GM15510 (cell line): ENCODE results near the gene CCHCR1.

Experiments
- POLR2A ChIP-seq: IDR thresholded peaks from 3 replicates; pipeline ENCODE4 v1.6.1; 2011; ENCODE audit warnings: borderline replicate concordance; ENCODE audit not compliant: insufficient read length; ENCODE audit errors: extremely low read depth

CCHCR1 gene

GRCh38 chr6:31121131-31121790 is 36.3 kb downstream of the CCHCR1 start:
- no peak for TF ChIP-seq POLR2A

GRCh38 chr6:31120151-31120915 is 37.3 kb downstream of the CCHCR1 start, which contains the start of gene CDSN:
TSS of gene CDSN (minus strand) at chr6:31120446. CDS start at chr6:31120419, 27 bp downstream.
- no peak for TF ChIP-seq POLR2A

GRCh38 chr6:31118178-31118577 is 39.4 kb downstream of the CCHCR1 start:
- TF ChIP-seq POLR2A = no peak

- TF ChIP-seq POLR2A = no peak
Observed at GRCh38 chr6:31116661-31117385, 40.8 kb downstream of the CCHCR1 start.

GRCh38 chr6:31115941-31116560 is 41.6 kb downstream of the CCHCR1 start:
- no peak for TF ChIP-seq POLR2A

- TF ChIP-seq POLR2A = no peak
Observed at GRCh38 chr6:31114970-31115849, 42.4 kb downstream of the CCHCR1 start.

- no peak for TF ChIP-seq POLR2A
Observed at GRCh38 chr6:31114541-31114878, 43.1 kb downstream of the CCHCR1 start, which contains the start of gene PSORS1C1. TSS of gene PSORS1C1 (plus strand) at chr6:31114800. CDS start at chr6:31129633, 14,833 bp downstream.

GRCh38 chr6:31113861-31114540 is 43.6 kb downstream of the CCHCR1 start:
- no peak for TF ChIP-seq POLR2A

GRCh38 chr6:31112478-31112877 is 45.1 kb downstream of the CCHCR1 start, which contains the start of gene C6orf15:
TSS of gene C6orf15 (minus strand) at chr6:31112575. CDS start at chr6:31112555, 20 bp downstream.
- no peak for TF ChIP-seq POLR2A

- no peak for TF ChIP-seq POLR2A
Observed at GRCh38 chr6:31111712-31112111, 45.9 kb downstream of the CCHCR1 start.

- TF ChIP-seq POLR2A = no peak
Observed at GRCh38 chr6:31110825-31111582, 46.6 kb downstream of the CCHCR1 start.

GRCh38 chr6:31107052-31107451 is 50.5 kb downstream of the CCHCR1 start:
- no peak for TF ChIP-seq POLR2A

- no peak for TF ChIP-seq POLR2A
Observed at GRCh38 chr6:31103136-31103535, 54.5 kb downstream of the CCHCR1 start.
